Measurements from ENCODE around the gene SPON1. TPM values are rescaled to one million over a fixed set of nuclear protein-coding genes. Genes with fewer than 3 reads are reported as not detected.

The SPON1 gene
- total and polyA plus RNA-seq, 2 donors (not counting 1 experiment from before 2014, with no cell fraction given): 0.30 TPM; not detected in 1

GRCh38 chr11:14203321-14203720, 240.8 kb downstream of the SPON1 start:
- H3K9ac ChIP-seq (ENCODE audit: low read length): no peak overlapping the region
- intact Hi-C loops (cut with micrococcal nuclease): no loop called here
- TF ChIP-seq EZH2 (IDR thresholded peaks at IDR 0.05; ENCODE audit: borderline replicate concordance, insufficient read depth, low read depth, low read length, poor library complexity, severe bottlenecking) (no peak), CTCF (IDR thresholded peaks at IDR 0.05) (no peak)
- no peak overlapping the region for H3K4me3 Mint-ChIP-seq
- 90% methylated on average over 2 of the region's 4 CpGs for WGBS (ENCODE audit: insufficient coverage)
- H3K36me3 ChIP-seq (replicated peaks in 1 of 2; ENCODE audit: control extremely low read depth in 1 of 2, control insufficient read depth in 1 of 2, extremely low read depth in 1 of 2, insufficient read depth in 2 of 2, low read length in 1 of 2): no peaks in the 10 kb centered on the region
- no peak overlapping the region for H2AFZ ChIP-seq (ENCODE audit: insufficient read depth, low read depth, low read length, poor library complexity, severe bottlenecking)
- H3K4me2 ChIP-seq (replicated peaks; ENCODE audit: low read depth, low read length, poor library complexity, severe bottlenecking): no peak overlapping the region
- no peaks in the 10 kb centered on the region for H3K79me2 ChIP-seq (ENCODE audit: control insufficient read depth, insufficient read depth, low read length)
- ChIA-PET CTCF (no interaction called here), POLR2A (no interaction called here)
- no peaks in the 10 kb centered on the region for H3K4me1 ChIP-seq (ENCODE audit: control insufficient read depth in 2 of 2, insufficient read depth in 2 of 2, low read length in 2 of 2)
- H3K4me1 Mint-ChIP-seq: no peaks in the 10 kb centered on the region
- H3K27me3 ChIP-seq (replicated peaks in 1 of 4; ENCODE audit: control extremely low read depth in 1 of 4, control insufficient read depth in 3 of 4, insufficient read depth in 4 of 4, low read length in 3 of 4): no peaks in the 10 kb centered on the region
- peaks cover 3% of the 10 kb centered on the region for H3K9me3 Mint-ChIP-seq (ENCODE audit: insufficient read depth)
- H4K20me1 ChIP-seq (ENCODE audit: control insufficient read depth, insufficient read depth, low read length, poor library complexity, severe bottlenecking): no peaks in the 10 kb centered on the region
- H3K4me3 ChIP-seq (ENCODE audit: control extremely low read depth in 1 of 5, extremely low read depth in 1 of 5, insufficient read depth in 1 of 5, low read depth in 2 of 5, low read length in 4 of 5): no peak overlapping the region
- ATAC-seq (ENCODE audit: low read depth) (no peak), DNase-seq (no peak)
- peaks cover 9% of the 10 kb centered on the region for H3K27me3 Mint-ChIP-seq
- H3K27ac ChIP-seq (ENCODE audit: low read length in 2 of 2): no peak overlapping the region
- no peak overlapping the region for H3K27ac Mint-ChIP-seq
- no peaks in the 10 kb centered on the region for H3K9me3 ChIP-seq (ENCODE audit: control extremely low read depth in 1 of 3, control insufficient read depth in 2 of 3, insufficient read depth in 1 of 3, low read length in 2 of 3)

GRCh38 chr11:14212986-14213385, 250.5 kb downstream of the SPON1 start:
- peaks cover 16% of the 10 kb centered on the region for H3K27me3 Mint-ChIP-seq
- no peaks in the 10 kb centered on the region for H3K4me1 ChIP-seq (ENCODE audit: control insufficient read depth in 2 of 2, insufficient read depth in 2 of 2, low read length in 2 of 2)
- no peaks in the 10 kb centered on the region for H3K4me1 Mint-ChIP-seq
- peaks cover 0 to 3% (median 0%) of the 10 kb centered on the region in 4 experiments for H3K27me3 ChIP-seq (replicated peaks in 1 of 4; ENCODE audit: control extremely low read depth in 1 of 4, control insufficient read depth in 3 of 4, insufficient read depth in 4 of 4, low read length in 3 of 4)
- H3K4me3 ChIP-seq (ENCODE audit: control extremely low read depth in 1 of 5, extremely low read depth in 1 of 5, insufficient read depth in 1 of 5, low read depth in 2 of 5, low read length in 4 of 5): no peak overlapping the region
- H3K27ac Mint-ChIP-seq: no peak overlapping the region
- H3K9ac ChIP-seq (ENCODE audit: low read length): no peak overlapping the region
- H3K4me2 ChIP-seq (replicated peaks; ENCODE audit: low read depth, low read length, poor library complexity, severe bottlenecking): no peak overlapping the region
- POLR2A ChIA-PET: interaction anchor here (0.6 kb wide), 1 partner anchor 24 kb away, joined by 3 read pairs; no protein-coding TSS in a partner anchor
- peaks cover 1% of the 10 kb centered on the region for H3K9me3 Mint-ChIP-seq (ENCODE audit: insufficient read depth)
- DNase-seq: no peak
- no peak overlapping the region for H3K4me3 Mint-ChIP-seq
- H3K27ac ChIP-seq (ENCODE audit: low read length in 2 of 2): no peak overlapping the region
- H4K20me1 ChIP-seq (ENCODE audit: control insufficient read depth, insufficient read depth, low read length, poor library complexity, severe bottlenecking): no peaks in the 10 kb centered on the region
- no peak overlapping the region for H2AFZ ChIP-seq (ENCODE audit: insufficient read depth, low read depth, low read length, poor library complexity, severe bottlenecking)
- no peaks in the 10 kb centered on the region for H3K9me3 ChIP-seq (ENCODE audit: control extremely low read depth in 1 of 3, control insufficient read depth in 2 of 3, insufficient read depth in 1 of 3, low read length in 2 of 3)
- TF ChIP-seq EZH2 (IDR thresholded peaks at IDR 0.05; ENCODE audit: borderline replicate concordance, insufficient read depth, low read depth, low read length, poor library complexity, severe bottlenecking) (no peak), CTCF (IDR thresholded peaks at IDR 0.05) (no peak)
- CTCF ChIA-PET: interaction anchor here (0.7 kb wide), 1 partner anchor 910 kb away, joined by 3 read pairs; no protein-coding TSS in a partner anchor
- intact Hi-C loops (cut with micrococcal nuclease): no loop called here
- no peak for ATAC-seq (ENCODE audit: low read depth)
- H3K36me3 ChIP-seq (replicated peaks in 1 of 2; ENCODE audit: control extremely low read depth in 1 of 2, control insufficient read depth in 1 of 2, extremely low read depth in 1 of 2, insufficient read depth in 2 of 2, low read length in 1 of 2): no peaks in the 10 kb centered on the region
- H3K79me2 ChIP-seq (ENCODE audit: control insufficient read depth, insufficient read depth, low read length): no peaks in the 10 kb centered on the region

All from B cell (primary cell).